Nucleus accumbens (tissue), 56 donors: Measurements from ENCODE around the gene SH2D1B.

ENCODE experiments used
- DNase-seq, 56 donors: peaks; one replicate each; lab custom pipeline; 2025; lab: John Stamatoyannopoulos, UW

Gene SH2D1B

GRCh38 chr1:162384116-162384515, 27.8 kb downstream of the SH2D1B start:
- DNase-seq, result no peak

DNA sequence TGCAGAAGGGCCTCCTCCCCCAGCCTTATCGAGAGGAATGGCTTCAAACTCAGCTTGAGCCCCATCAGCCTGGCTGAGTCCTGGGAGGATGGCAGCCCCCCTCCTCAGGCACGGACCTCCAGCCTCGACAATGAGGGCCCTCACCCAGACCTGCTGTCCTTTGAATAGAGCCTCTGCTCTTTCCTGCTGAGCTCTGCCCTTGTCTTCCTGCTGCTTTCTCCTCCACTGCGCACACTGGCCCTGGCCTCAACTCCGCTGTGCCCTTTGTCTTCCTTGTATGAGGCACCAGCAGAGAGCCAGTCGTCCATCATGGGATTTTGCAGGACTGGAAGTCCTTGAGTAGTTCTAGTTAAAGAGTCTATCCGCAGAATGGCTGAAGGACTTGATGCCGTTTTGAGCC, 28.4 kb downstream of the SH2D1B start:
- no peak for DNase-seq

- DNase-seq, result no peak
Observed at GRCh38 chr1:162383091-162383490, 28.8 kb downstream of the SH2D1B start.

GRCh38 chr1:162381941-162382750, 29.8 kb downstream of the SH2D1B start:
- no peak for DNase-seq

GRCh38 chr1:162381383-162381782, 30.6 kb downstream of the SH2D1B start, which contains the start of gene C1orf226:
Gene C1orf226, plus strand, starts transcription at chr1:162381728. Its CDS starts 174 bp downstream, at chr1:162381902.
- no peak for DNase-seq

DNA sequence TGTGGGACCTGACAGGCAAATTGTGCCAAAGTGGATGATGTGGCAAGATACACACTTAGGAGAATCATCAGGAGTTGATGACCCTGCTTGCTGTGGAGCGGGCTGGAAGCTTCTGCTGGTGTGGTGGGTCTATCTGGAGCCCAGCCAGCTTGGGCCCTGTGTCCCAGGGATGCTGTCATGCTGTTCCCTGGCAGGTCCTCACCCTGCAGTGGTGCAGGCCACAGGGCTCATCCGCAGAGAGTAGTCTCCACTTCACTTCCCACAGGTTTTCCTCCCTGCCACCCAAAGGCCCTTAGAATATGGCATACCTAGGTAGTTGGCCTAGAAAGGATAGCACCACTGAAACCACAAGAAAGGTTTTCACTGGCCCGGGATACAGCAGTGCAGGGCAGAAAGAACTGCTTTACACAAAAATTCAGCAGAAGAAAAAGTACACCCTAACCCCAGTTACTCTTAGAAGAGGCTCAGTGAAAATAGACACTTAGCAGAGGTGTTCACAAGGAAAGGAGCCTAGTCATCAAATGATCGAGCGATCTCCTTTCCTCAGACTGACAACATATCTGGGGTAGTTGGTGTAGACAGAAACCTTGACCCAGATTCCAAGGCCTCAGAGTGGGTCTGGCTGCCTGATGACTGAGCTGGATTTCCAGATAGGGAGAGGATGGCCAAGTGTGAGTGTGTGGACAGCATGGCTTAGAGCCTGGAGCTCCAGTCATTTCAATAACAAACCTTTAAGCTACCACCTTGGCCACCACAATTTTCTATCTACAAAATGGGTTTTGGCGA, 31.7 kb downstream of the SH2D1B start:
- no peak for DNase-seq

DNA sequence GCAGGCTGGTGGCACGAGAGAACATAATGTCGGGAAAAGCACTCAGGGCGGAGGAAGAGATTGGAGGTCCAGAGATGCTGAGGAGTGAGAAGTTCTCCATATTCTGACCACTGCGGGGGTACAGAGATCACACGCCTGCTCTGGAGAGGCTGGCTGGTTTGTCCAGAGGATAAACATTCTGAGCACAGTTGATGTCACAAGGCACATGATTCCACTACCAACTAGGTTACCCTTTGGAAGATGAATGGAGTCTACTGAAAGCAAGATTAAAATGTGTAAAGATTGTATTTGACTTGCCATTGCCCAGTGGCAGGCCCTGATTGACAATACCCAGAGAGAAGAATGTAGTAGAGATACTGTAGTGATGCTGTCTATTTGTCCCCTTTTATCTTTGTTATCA, 35.2 kb downstream of the SH2D1B start, which contains the start of gene SPATA46:
Gene SPATA46, minus strand, starts transcription at position 164 of the 400 bp plus-strand sequence. Its CDS starts 64 bp downstream, at position 100.
- DNase-seq, result no peak

GRCh38 chr1:162375463-162375862, 36.5 kb downstream of the SH2D1B start:
- no peak for DNase-seq

DNA sequence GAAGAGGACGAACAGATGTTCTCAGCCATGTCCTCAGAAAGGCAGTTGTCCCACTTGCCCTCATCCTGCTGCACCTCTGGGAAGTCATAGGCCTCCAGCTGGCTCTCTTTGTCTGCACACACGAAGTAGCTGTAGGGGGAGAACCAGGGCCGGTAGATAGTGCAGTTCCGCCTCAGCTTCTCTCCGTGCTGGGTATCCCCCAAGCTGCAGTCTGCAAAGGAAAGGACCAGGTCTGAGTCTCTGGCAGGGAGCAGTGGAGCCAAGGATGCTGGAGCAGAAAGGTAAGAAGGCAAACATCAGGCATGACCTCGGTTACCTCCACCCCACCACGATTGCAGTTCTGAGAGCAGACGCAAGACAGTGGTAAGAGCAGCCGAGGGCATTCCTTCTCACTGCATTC, 37.5 kb downstream of the SH2D1B start:
- DNase-seq, result no peak

DNA sequence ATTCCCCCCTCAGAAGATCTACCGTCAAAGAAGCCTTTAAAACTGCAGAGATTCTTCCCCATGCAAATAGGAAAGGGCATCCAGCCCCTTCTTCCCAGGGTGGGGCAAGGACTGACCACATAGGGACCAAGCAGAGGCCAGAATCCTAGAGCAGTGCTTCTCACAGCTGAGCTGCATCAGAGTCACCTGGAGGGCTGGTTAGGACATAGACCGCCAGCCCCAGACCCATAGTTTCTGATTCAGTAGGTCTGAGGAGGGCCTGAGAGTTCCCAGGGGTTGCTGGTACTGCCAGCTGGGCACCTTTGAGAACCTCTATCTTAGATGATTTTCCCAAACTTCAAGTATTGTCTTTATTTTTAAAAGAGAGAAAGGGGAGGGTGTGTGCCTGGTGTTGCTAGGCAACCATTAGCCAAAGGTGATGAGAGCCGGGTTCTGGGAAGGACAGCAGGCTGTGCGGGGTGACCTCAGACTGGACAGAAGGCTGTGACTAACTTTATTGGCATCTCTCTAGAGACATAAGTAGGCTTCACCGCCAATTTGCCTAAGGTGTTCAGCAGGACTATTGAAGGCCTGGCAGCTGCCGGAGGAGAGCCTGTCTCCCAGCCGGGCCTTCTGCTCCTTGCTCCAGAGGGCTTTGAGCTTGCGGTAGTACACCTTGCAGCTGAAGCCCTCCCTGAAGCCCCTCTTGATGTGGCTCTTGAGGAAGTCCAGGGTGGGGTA, 38.2 kb downstream of the SH2D1B start:
- no peak for DNase-seq

GRCh38 chr1:162373072-162373427, 38.9 kb downstream of the SH2D1B start:
- DNase-seq, result no peak

DNA sequence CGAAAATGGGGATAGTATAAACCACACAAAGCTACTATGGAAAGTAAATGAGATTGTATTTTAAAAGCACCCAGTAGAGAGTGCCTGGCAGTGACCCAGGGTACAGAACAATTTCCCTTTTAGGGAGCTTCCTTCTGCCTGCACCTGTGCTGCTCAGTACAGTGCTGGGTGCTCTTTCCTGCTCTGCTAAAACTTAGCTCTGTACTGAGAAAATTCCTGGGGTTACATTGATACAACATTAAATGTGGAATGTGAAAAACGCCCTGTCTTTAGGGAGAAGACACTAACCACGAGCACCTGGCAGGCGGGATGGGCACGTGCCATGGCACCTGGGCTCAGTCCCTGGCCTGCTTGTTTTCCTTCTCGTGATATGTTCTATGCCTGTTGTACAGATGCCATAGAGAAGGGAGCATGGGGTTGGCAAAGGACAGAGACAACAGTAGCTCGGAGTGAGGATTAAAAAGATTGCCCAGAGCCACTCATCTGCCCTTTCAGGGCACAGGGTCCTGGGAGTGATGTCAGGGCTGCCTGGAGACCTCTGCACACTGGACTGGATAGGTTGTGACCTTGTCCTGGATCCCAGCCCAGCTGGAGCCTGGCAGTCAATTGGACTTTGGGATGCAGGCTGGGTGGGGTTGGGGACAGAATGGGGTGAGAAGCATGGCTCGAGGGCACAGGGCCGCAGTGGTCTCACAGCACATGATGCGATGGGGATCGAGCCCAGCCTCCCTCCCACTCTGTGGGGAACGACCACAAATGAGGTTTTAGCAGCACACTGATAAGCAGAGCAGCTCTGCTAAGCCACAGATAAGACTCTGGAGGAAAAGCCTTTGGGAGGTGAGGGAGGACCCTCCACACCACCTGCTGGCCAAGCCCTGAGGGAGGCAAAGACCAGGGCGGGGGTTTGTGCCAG, 39.5 kb downstream of the SH2D1B start:
- DNase-seq, result no peak

DNA sequence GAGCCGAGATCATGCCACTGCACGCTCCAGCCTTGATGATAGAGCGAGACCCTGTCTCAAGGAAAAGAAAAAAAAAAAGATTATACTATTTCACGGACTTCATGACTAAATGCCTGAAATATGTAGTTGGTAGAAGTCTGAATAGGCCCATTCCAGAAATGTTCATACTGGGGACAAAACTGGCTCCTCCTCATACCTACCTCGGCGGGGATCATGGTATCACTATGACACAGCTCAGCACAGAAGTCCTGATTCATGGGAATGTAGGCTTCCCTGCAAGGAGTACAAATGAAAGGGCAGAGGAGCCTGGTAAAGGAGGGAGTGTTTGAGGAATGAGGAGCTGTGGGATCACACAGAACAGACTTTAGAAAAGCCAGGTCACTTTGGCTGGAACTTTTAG, 40.3 kb downstream of the SH2D1B start:
- DNase-seq, result no peak

- no peak for DNase-seq
Observed at GRCh38 chr1:162370721-162371120, 41.2 kb downstream of the SH2D1B start.

- DNase-seq, result no peak
Observed at GRCh38 chr1:162370161-162370560, 41.8 kb downstream of the SH2D1B start.

DNA sequence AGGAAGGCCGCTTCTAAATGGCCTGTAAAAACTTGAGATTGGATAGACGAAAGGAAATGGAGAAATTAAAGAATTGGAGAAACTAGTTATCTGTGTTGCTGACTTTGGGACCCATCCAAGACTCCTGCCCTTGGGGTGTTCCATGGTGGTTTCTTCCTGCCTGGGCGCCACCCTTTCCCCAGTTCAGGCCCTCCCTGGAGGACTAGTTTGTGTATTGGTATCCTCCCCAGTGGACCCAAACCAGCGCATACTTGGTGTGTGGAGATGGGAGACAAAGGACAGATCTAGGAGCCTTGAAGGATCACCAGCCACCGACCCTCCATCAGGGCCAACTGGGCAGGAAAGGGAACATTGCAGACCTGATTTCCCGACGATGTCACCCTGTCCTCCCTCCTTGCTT, 42.4 kb downstream of the SH2D1B start:
- DNase-seq, result no peak

DNA sequence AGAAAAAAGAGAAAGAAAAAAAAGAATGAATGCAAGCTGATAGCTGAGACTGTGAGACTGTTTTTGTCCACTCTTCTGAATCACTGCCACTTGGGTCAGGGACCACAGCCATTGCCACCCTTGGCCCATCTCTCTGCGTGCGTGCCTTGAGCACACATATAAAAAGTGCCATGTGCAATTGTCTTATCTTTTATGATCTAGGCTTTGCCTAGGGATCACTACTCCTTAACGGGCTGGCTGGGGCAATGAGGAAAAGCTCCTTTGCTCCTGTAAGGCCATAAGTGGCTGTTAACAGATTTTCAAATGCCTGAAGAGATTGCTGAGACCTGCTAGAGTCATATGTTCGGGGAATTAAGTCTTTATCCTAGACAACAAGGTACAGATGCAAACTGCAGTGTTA, 43.5 kb downstream of the SH2D1B start:
- DNase-seq, result no peak

DNA sequence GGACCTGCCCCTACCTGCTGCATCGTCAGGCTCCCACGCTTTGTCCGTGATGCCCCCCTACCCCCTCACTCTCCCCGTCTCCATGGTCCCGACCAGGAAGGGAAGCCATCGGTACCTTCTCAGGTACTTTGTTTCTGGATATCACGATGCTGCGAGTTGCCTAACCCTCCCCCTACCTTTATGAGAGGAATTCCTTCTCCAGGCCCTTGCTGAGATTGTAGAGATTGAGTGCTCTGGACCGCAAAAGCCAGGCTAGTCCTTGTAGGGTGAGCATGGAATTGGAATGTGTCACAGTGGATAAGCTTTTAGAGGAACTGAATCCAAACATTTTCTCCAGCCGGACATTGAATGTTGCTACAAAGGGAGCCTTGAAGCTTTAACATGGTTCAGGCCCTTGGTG, 44.2 kb downstream of the SH2D1B start:
- DNase-seq, result no peak

DNA sequence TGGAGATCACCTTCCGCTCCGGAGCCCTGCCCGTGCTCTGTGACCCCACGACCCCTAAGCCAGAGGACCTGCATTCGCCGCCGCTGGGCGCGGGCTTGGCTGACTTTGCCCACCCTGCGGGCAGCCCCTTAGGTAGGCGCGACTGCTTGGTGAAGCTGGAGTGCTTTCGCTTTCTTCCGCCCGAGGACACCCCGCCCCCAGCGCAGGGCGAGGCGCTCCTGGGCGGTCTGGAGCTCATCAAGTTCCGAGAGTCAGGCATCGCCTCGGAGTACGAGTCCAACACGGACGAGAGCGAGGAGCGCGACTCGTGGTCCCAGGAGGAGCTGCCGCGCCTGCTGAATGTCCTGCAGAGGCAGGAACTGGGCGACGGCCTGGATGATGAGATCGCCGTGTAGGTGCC, 44.9 kb downstream of the SH2D1B start:
- no peak for DNase-seq

GRCh38 chr1:162366671-162367070, 45.3 kb downstream of the SH2D1B start:
- no peak for DNase-seq
